ENCODE results near the gene ATRIP.

Gene ATRIP

GRCh38 chr3:48435774-48436476 is 10.6 kb upstream of the ATRIP start:
- no peak overlapping the region for H3K4me3 ChIP-seq (ENCODE audit: low read depth, low read length)
- peak; percentile 100 for TF ChIP-seq CTCF (IDR thresholded peaks at IDR 0.05; ENCODE audit: low read depth, low read length)

GRCh38 chr3:48436477-48436787 is 10.1 kb upstream of the ATRIP start:
- TF ChIP-seq CTCF (IDR thresholded peaks at IDR 0.05; ENCODE audit: low read depth, low read length), result no peak
- no peak overlapping the region for H3K4me3 ChIP-seq (ENCODE audit: low read depth, low read length)

GRCh38 chr3:48436855-48437254 is 9.7 kb upstream of the ATRIP start:
- no peak overlapping the region for H3K4me3 ChIP-seq (ENCODE audit: low read depth, low read length)
- no peak for TF ChIP-seq CTCF (IDR thresholded peaks at IDR 0.05; ENCODE audit: low read depth, low read length)

GRCh38 chr3:48437812-48438211 is 8.7 kb upstream of the ATRIP start:
- H3K4me3 ChIP-seq (ENCODE audit: low read depth, low read length), result no peak overlapping the region
- no peak for TF ChIP-seq CTCF (IDR thresholded peaks at IDR 0.05; ENCODE audit: low read depth, low read length)

- TF ChIP-seq CTCF (IDR thresholded peaks at IDR 0.05; ENCODE audit: low read depth, low read length), result no peak
- H3K4me3 ChIP-seq (ENCODE audit: low read depth, low read length), result peak within 1 kb of the TSS; percentile 96
Observed at GRCh38 chr3:48439820-48440589, 6.5 kb upstream of the ATRIP start, which contains the start of the genes CCDC51 and TMA7. CCDC51 (minus strand) TSS chr3:48440119; CDS start chr3:48435128, 4,991 bp downstream. TMA7 (plus strand) TSS chr3:48440257; CDS start chr3:48440297, 40 bp downstream.

GRCh38 chr3:48440590-48440958 is 6.0 kb upstream of the ATRIP start:
- H3K4me3 ChIP-seq (ENCODE audit: low read depth, low read length), result peak overlapping the region; percentile 96
- no peak for TF ChIP-seq CTCF (IDR thresholded peaks at IDR 0.05; ENCODE audit: low read depth, low read length)

- H3K4me3 ChIP-seq (ENCODE audit: low read depth, low read length), result no peak overlapping the region
- no peak for TF ChIP-seq CTCF (IDR thresholded peaks at IDR 0.05; ENCODE audit: low read depth, low read length)
Observed at GRCh38 chr3:48441940-48442339, 4.6 kb upstream of the ATRIP start.

Data from WI38 (cell line).